HFF-Myc (cell line): ENCODE results near the gene USP11.

Experiments used
- DNase-seq: peaks from one replicate; pipeline ENCODE4 v3.0.0-alpha.2; 2011; ENCODE audit warnings: low read depth; ENCODE audit errors: extremely low read depth
- H3K4me3 ChIP-seq: replicated peaks from 2 replicates; pipeline ENCODE4 v1.5.1; 2011; ENCODE audit warnings: low read depth, mild to moderate bottlenecking, control low read depth, low read length
- CTCF ChIP-seq: IDR thresholded peaks from 2 replicates; pipeline ENCODE4 v1.5.1; 2012; ENCODE audit warnings: mild to moderate bottlenecking, low read depth, low read length, control low read depth; ENCODE audit errors: missing control alignments

USP11 gene

DNA sequence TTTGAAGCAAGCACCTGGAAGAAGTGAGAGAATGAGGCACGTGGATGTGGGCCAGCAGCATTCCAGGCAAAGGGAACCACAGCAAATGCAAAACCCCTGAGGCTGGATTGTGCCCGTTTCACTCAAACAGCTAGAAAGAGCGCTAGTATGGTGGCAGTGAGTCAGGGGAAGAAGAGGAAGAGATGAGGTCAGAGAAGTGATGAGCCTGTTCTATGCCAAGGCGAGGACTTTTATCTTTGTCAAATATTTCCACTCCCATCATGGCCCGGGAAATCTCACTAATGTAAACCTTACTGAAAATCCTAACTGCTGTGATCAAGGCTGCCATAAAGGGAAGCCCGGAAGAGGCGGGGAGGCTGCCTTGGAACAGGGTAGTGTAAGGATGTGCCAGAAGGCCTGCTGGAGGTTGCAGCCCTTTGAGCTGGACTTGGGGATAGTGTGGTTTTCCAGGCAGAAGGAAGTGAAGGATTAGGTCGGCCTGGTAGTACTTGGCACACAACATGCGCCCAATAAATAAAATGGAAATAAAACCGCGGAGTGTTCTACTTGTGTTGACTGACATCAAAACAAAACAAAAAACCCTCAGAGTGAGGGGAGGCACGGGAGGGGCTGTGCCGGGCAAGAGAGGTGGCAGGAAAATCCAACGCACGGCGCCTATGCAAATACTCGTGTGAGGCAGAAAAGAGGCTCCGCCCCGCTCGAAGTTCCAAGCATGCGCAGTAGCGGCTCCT lies 15.5 kb upstream of the USP11 start:
- H3K4me3 ChIP-seq: peak overlapping the region; percentile 14; the same call in 1 of the 2 replicates
- no peak for TF ChIP-seq CTCF
- DNase-seq: peak; percentile 32

- TF ChIP-seq CTCF: no peak
- peak overlapping the region; percentile 75 for H3K4me3 ChIP-seq
- DNase-seq: peak; percentile 91
These were observed 14.9 kb upstream of the USP11 start for GRCh38 chrX:47217852-47218279.

- no peak for TF ChIP-seq CTCF
- DNase-seq: peak; percentile 29
These were observed 14.4 kb upstream of the USP11 start, which contains the start of gene CDK16 for GRCh38 chrX:47218280-47218919. CDK16 (plus strand) TSS chrX:47218681; CDS start chrX:47223558, 4,877 bp downstream.

GRCh38 chrX:47218920-47219815 lies 13.6 kb upstream of the USP11 start:
- peak overlapping the region; percentile 75 for H3K4me3 ChIP-seq
- no peak for DNase-seq
- no peak for TF ChIP-seq CTCF

More at GRCh38 chrX:47218280-47218919, 14.4 kb upstream of the USP11 start, which contains the start of gene CDK16:
- H3K4me3 ChIP-seq: peak within 1 kb of the TSS; percentile 75

DNA sequence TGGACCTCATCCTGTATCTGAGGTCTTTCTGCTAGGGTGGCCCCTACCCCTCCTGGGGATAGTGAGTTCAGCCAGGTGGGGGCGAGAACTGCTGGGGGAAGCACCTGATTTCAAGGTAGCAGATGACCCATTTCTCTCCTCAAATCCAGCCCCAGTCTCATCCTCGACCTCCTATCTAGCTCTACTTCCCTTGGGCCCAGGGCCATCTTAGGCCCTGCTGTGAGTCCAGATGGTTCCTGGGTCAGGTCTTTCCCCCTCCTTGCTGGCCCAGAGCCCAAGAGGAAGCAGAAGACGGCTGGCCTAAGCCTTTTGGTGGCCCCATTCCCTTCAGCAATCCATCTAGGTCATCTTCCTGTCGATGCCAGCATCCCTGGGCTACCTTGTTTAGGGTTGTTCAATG lies 11.1 kb upstream of the USP11 start:
- TF ChIP-seq CTCF: no peak
- no peak for DNase-seq
- H3K4me3 ChIP-seq: no peak overlapping the region

DNA sequence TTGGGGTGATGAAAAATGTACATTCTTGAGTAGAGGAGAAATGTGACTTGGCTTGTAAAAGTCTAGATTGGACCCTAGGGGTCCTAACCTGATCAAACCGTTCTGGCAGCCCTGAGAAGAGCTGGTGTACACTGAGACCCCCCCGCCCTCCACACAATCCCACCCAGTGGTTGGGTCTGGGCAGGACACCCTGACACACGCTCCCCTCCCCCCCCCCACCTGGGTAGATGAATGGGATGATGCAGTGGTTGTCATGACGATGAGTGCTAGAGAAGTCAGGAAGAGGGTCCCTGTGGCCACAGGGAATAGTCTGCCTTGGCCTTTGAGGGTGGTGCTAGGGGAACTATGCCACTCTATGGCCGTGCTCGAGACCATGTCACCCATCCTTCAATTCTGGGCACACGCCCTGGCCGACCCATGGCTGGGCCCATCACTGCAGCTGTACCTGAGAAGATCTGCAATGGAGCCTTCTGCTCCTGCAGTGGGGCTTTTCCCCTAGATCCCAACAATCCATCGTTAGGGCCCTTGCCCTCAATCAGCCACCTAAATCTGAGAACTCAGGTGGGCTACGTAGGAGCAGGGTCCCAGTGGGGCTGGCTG lies 10.0 kb upstream of the USP11 start:
- TF ChIP-seq CTCF: no peak
- DNase-seq: no peak
- no peak overlapping the region for H3K4me3 ChIP-seq
